ENCODE measurements around the gene WNT16.
"Not testable (repeated sequence)": the region's sequence is repeated elsewhere in the genome, so short reads cannot be mapped to it uniquely, and the experiment has no call there.

WNT16 gene, protein sequence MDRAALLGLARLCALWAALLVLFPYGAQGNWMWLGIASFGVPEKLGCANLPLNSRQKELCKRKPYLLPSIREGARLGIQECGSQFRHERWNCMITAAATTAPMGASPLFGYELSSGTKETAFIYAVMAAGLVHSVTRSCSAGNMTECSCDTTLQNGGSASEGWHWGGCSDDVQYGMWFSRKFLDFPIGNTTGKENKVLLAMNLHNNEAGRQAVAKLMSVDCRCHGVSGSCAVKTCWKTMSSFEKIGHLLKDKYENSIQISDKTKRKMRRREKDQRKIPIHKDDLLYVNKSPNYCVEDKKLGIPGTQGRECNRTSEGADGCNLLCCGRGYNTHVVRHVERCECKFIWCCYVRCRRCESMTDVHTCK

DNA sequence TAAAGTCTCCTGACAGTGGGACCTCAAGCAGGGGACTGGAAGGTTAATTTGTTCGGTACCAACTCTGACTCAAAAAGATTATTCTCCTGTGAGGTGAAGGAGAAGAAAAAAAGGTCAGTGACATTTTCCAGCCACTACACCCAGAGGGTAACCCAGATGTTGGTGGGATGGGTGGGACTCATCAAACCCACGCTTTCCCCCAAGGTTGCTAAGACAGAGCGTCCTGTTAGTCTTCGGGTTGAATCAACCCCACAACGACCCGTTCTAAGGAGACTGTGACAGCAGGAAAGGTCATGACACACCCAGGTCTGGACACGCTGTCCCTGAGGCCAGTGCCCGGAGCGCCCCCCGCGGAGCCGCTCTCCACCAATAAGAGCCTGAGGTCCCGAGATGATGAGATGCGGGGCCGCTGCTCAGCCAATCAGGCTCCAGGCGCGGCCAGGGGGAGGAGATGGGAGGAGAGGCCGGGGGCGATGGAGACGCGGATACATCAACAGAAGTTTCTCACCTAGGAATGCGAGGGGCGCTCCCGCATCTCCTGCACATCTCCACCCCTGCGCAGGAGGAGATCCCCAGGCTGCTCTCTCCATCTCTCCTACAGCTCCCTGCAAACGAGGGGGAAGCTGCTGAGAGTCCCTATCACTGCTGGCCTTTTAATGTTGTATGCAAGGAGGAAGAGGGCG lies at the start of gene WNT16:
TSS of gene WNT16 (plus strand) at position 493 of the 683 bp plus-strand sequence. CDS start 293 bp downstream, outside the sequence.
- Mint-ChIP-seq H3K9me3 (no peaks in the 10 kb centered on the region), H3K27ac (no peak within 1 kb of the TSS), H3K4me3 (peak within 1 kb of the TSS; percentile 75), H3K36me3 (ENCODE audit: low read depth) (no peaks in the 10 kb centered on the region), H3K4me1 (ENCODE audit: low read depth) (peaks cover 25% of the 10 kb centered on the region), H3K27me3 (peaks cover 66% of the 10 kb centered on the region)

DNA sequence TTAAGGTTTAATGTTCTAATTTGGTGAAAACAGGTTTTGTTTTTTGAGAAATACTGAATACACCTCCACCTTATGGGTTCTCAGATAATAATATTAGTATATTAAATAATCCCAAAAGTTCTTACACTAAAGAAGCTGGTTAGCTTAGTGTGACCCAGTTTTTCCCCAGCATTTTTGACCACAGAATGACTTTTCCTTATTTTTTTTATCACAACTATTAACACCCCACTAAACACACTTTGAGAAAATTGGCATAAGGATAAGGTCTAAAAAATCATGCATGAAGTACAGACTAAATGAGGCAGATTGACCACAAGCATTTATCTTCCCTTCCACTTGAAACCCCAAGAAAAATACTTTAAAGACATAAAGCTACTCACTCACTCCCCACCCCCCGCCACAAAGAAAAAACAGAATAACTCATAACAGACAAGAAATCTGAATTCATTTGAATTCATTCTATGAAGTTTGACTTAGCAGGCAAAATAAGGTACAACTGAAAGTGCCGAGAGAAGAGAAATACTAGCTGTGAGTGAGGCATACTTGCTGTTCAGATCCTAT lies 49.7 kb upstream of the WNT16 start:
- Mint-ChIP-seq H3K36me3 (ENCODE audit: low read depth) (peaks cover 3% of the 10 kb centered on the region), H3K4me3 (peak overlapping the region; percentile 25), H3K4me1 (ENCODE audit: low read depth) (peaks cover 32% of the 10 kb centered on the region), H3K9me3 (peaks cover 8% of the 10 kb centered on the region), H3K27me3 (peaks cover 28% of the 10 kb centered on the region), H3K27ac (peak overlapping the region; percentile 82)

DNA sequence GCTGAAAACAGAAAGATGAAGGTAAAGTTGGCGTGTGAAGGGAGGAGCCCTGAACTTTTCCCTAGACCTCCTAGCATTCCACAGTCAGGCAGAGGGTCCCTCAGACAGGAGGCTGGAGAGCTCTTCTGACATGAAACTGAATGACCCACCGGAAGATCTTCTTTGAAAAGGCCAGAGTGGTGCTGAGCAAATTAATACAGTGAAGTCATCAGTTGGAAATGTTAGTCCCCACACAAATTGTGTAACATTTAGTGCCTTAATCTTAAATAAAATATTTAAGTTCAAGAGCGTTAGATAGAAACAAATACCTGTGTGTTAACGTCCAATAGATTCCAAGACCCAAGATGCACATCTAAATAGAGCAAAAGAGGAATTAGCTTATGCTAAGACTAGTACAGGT lies 49.0 kb upstream of the WNT16 start:
- Mint-ChIP-seq H3K27ac (peak overlapping the region; percentile 82), H3K4me3 (no peak overlapping the region), H3K4me1 (ENCODE audit: low read depth) (peaks cover 32% of the 10 kb centered on the region), H3K9me3 (peaks cover 12% of the 10 kb centered on the region), H3K27me3 (peaks cover 26% of the 10 kb centered on the region), H3K36me3 (ENCODE audit: low read depth) (peaks cover 3% of the 10 kb centered on the region)

DNA sequence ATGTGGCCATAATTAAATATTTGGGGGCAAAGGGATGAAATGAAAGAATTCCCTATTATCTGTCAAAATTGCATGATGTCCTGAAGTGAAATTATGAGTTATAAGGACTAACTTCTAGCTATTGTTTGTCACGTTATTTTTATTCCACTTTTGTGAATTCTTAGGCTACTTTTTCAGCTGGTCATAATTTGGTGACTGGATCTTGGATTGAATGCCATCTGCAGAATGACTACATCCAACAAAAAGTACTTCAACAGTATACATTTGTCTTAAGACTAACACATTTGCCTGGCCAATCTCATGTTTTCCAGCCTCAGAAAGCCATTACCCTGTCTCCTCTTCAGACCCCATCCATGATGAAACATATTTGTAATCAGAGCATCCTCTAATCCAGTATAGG lies 48.1 kb upstream of the WNT16 start:
- Mint-ChIP-seq H3K4me1 (ENCODE audit: low read depth) (peaks cover 32% of the 10 kb centered on the region), H3K27ac (no peak overlapping the region), H3K27me3 (peaks cover 21% of the 10 kb centered on the region), H3K36me3 (ENCODE audit: low read depth) (peaks cover 8% of the 10 kb centered on the region), H3K4me3 (no peak overlapping the region), H3K9me3 (peaks cover 18% of the 10 kb centered on the region)

DNA sequence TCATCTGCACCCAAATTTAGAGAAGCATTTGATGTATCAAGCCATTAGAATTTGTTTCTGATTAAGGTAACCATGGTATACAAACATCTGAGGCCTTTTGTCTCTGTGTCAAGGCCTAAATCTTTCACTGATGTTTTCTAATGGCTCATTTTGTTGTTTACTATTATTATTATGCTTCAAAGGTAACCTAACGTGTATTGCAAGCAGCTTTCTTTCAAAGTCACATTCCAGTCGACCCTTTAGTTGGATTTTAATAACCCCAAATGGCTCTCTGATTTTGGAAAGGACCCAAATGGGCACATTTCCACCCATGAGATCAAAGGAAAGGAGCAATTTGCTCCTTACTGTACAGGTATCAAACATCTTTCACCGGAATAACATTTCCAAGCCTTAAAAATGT lies 46.7 kb upstream of the WNT16 start:
- H3K36me3 Mint-ChIP-seq (ENCODE audit: low read depth) = peaks cover 14% of the 10 kb centered on the region
- no peak overlapping the region for H3K27ac Mint-ChIP-seq
- H3K27me3 Mint-ChIP-seq = peaks cover 10% of the 10 kb centered on the region
- H3K9me3 Mint-ChIP-seq = peaks cover 21% of the 10 kb centered on the region
- H3K4me3 Mint-ChIP-seq = no peak overlapping the region
- peaks cover 39% of the 10 kb centered on the region for H3K4me1 Mint-ChIP-seq (ENCODE audit: low read depth)

DNA sequence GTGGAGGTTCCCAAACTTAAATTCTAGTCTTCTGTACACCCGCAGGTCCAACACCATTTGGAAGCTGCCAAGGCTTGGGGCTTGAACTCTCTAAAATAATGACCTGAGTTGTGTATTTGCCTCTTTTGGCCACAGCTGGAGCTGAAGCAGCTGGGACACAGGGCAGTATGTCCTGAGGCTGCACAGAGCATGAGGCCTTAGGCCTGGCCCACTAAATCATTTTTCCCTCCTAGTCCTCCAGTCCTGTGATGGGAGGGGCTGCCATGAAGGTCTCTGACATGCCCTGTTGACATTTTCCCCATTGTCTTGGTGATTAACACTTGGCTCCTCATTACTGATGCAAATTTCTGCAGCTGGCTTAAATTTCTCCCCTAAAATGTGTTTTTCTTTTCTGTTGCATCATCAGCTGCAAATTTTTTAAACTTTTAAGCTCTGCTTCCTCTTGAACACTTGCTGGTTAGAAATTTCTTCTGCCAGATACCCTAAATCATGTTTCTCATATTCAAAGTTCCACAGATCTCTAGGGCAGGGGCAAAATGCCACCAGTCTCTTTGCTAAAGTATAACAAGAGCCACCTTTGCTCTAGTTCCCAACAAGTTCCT lies 43.6 kb upstream of the WNT16 start:
- Mint-ChIP-seq H3K36me3 (ENCODE audit: low read depth) (peaks cover 14% of the 10 kb centered on the region), H3K4me3 (no peak overlapping the region), H3K4me1 (ENCODE audit: low read depth) (peaks cover 18% of the 10 kb centered on the region), H3K27me3 (peaks cover 4% of the 10 kb centered on the region), H3K9me3 (peaks cover 22% of the 10 kb centered on the region), H3K27ac (no peak overlapping the region)

DNA sequence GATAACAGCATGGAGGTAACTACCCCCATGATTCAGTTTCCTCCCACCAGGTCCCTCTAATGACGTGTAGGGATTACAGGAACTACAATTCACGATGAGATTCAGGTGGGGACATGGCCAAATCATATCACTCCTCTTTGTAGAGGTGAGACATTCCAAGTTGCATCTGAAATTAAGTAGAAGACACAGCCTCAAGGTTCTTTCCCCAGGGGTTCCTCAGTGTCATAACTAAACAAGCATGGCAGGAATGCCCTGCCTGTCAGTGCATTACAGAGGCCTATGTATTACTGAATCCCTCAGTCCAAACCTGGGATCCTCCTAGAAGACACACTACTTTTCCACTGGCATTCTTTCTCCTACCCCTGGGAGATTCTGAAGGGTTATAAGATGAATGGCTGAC lies 42.6 kb upstream of the WNT16 start:
- H3K4me1 Mint-ChIP-seq (ENCODE audit: low read depth) = peaks cover 18% of the 10 kb centered on the region
- H3K9me3 Mint-ChIP-seq = peaks cover 22% of the 10 kb centered on the region
- peaks cover 14% of the 10 kb centered on the region for H3K36me3 Mint-ChIP-seq (ENCODE audit: low read depth)
- H3K4me3 Mint-ChIP-seq = no peak overlapping the region
- H3K27me3 Mint-ChIP-seq = peaks cover 5% of the 10 kb centered on the region
- H3K27ac Mint-ChIP-seq = peak overlapping the region; percentile 70

DNA sequence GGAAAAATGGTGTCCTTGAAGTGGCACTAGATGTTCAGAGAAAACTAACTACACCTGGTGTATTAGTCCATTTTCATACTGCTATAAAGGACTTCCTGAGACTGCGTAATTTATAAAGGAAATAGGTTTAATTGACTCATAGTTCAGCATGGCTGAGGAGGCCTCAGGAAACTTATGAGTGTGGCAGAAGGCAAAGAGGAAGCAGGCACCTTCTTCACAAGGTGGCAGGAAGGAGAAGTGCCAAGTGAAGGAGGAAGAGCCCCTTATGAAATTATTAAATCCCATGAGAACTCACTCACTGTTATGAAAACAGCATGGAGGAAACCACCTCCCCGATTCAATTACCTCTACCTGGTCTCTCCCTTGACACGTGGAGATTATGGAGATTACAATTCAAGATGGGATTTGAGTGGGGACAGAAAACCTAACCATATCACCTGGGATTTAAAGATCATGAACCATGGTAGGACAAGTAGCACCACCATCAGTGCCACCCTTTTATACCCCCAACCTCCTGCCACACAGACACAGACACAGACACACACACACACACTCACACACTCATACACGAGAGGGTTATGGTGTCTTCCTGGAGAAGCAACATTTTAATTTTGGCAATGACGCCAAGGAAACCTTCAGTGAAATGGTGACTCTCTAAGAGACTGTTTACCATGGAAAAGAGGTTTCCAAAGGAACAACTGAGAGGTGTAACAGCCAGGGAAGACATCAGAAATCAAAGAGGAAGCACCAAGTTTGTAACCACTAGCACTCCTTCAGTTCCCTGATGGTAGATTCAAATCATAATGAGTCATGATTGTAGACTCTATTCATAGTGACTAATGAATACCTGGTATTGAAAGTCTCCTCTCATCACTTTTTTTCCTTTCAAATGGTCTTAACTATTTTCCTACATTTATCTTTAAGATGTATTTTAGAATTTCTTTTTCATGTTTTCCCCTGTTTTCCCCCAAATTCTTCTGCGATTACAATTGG lies 41.8 kb upstream of the WNT16 start:
- Mint-ChIP-seq H3K4me1 (ENCODE audit: low read depth) (peaks cover 18% of the 10 kb centered on the region), H3K4me3 (peak overlapping the region; percentile 22), H3K27ac (peak overlapping the region; percentile 70), H3K9me3 (peaks cover 25% of the 10 kb centered on the region), H3K27me3 (peaks cover 11% of the 10 kb centered on the region), H3K36me3 (ENCODE audit: low read depth) (peaks cover 14% of the 10 kb centered on the region)

DNA sequence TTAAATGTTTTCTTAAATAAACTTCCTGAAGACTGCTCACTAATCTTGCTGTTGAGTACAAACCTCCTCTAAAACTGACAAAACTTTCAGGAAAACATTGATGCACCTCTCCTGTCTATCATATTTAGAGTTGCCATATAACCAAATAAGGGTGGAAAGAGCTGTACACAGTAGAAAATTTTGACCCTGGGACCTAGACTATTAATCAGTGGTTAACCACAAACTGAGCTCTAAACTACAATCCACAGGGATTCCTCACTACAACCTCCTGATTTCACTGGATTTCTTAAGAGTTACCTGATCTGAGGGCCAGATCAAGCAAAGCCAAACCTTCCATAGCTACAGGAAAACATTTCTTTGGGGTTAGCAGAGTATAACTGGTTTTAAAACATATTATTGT lies 39.9 kb upstream of the WNT16 start:
- Mint-ChIP-seq H3K9me3 (peaks cover 28% of the 10 kb centered on the region), H3K36me3 (ENCODE audit: low read depth) (peaks cover 11% of the 10 kb centered on the region), H3K27me3 (peaks cover 19% of the 10 kb centered on the region), H3K27ac (peak overlapping the region; percentile 11), H3K4me3 (no peak overlapping the region), H3K4me1 (ENCODE audit: low read depth) (peaks cover 18% of the 10 kb centered on the region)

DNA sequence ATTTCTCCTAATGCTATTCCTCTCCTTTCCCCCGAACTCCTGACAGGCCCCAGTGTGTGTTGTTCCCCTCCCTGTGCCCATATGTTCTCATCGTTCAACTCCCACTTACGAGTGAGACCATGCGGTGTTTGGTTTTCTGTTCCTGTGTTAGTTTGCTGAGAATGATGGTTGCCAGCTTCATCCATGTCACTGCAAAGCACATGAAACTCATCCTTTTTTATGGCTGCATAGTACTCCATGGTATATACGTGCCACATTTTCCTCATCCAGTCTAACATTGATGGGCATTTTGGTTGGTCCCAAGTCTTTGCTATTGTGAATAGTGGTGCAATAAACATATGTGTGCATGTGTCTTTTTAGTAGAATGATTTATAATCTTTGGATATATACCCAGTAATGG lies 38.9 kb upstream of the WNT16 start:
- not testable (repeated sequence) for H3K27ac Mint-ChIP-seq, H3K4me3 Mint-ChIP-seq
- Mint-ChIP-seq H3K36me3 (ENCODE audit: low read depth) (peaks cover 11% of the 10 kb centered on the region), H3K4me1 (ENCODE audit: low read depth) (peaks cover 18% of the 10 kb centered on the region), H3K9me3 (peaks cover 24% of the 10 kb centered on the region), H3K27me3 (peaks cover 24% of the 10 kb centered on the region)

DNA sequence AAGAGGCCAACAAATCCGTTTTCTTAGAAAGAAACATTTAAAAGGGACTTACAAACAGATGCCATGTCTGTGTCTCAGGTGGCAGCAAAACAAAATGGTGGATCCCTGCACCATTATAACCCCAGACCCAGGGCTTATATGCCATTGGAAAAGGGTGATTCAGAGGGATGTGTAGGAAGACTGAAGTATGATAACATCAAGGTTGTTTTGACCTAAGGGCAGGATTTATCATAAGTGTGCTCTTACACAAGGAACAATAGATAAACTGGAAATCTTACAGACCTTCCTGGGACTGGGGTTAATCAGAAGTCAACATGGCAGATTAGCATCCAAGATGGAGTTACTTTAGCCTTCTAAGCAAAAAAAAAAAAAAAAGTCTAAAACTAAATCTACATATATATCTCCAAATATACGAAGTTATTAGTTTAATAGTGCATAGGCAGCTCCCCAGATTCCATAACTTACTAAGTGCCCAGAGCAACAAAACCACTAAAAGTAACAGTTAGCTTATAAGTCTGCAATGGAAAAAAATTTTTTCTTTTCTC lies 34.3 kb upstream of the WNT16 start:
- Mint-ChIP-seq H3K27me3 (peaks cover 24% of the 10 kb centered on the region), H3K4me1 (ENCODE audit: low read depth) (no peaks in the 10 kb centered on the region), H3K36me3 (ENCODE audit: low read depth) (no peaks in the 10 kb centered on the region), H3K4me3 (no peak overlapping the region), H3K9me3 (peaks cover 6% of the 10 kb centered on the region), H3K27ac (no peak overlapping the region)

DNA sequence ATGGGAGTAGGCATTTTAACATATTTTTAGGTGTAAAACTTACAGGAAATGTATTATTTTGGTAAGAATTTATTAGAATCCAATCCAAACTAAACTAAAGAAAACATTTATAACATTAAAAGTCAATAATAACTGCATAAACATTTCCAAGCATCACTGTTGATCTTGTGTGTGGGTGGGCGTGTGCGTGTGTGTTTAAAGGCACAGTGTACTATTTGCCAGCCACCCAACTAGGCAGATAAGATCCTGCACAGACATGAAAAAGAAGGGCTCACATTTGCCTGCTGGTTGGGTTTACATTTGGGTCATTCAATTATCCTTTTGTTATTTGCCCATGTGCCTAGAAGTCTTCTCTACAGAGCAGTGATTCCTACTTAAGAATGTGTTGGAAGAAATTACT lies 31.0 kb upstream of the WNT16 start:
- H3K27me3 Mint-ChIP-seq = peaks cover 15% of the 10 kb centered on the region
- no peaks in the 10 kb centered on the region for H3K4me1 Mint-ChIP-seq (ENCODE audit: low read depth)
- no peak overlapping the region for H3K27ac Mint-ChIP-seq
- H3K36me3 Mint-ChIP-seq (ENCODE audit: low read depth) = no peaks in the 10 kb centered on the region
- no peak overlapping the region for H3K4me3 Mint-ChIP-seq
- H3K9me3 Mint-ChIP-seq = no peaks in the 10 kb centered on the region

DNA sequence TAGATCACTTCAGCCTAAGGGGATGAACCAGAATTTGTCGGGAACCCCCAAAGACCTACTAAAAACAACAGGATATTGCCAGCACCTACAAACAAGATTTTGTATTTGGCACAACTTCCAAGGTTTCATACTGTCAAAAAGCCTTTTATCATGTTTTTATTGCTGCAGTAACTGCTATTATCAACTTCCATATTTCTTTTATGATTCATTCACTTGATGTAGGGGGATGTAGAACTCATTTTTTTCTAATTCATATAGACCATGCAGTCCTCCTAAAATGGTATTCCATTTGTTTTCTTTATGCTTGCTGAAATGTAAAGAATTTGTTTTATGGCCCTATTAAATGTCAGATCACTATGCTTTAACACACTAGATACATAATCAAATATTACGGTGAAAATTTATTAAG lies 30.0 kb upstream of the WNT16 start:
- no peaks in the 10 kb centered on the region for H3K4me1 Mint-ChIP-seq (ENCODE audit: low read depth)
- no peaks in the 10 kb centered on the region for H3K9me3 Mint-ChIP-seq
- H3K4me3 Mint-ChIP-seq = no peak overlapping the region
- peaks cover 11% of the 10 kb centered on the region for H3K27me3 Mint-ChIP-seq
- no peak overlapping the region for H3K27ac Mint-ChIP-seq
- H3K36me3 Mint-ChIP-seq (ENCODE audit: low read depth) = no peaks in the 10 kb centered on the region
